DND-41 (cell line): ENCODE measurements around the gene BIRC5.
"Not testable (repeated sequence)": the region's sequence is repeated elsewhere in the genome, so short reads cannot be mapped to it uniquely, and the experiment has no call there.

Source experiments
- ATAC-seq: fragments of 200-7000 bp; cut with Tn5 transposase; 3 replicates; pipeline ENCODE4 v1.9.1; 2021; ENCODE audit warnings: low read depth; ENCODE audit not compliant: insufficient read depth
- DNase-seq: peaks from one replicate; pipeline ENCODE4 v3.0.0-alpha.2; 2020
- H2AFZ ChIP-seq: 2 replicates; pipeline ENCODE4 v1.6.0; 2012; ENCODE audit warnings: low read depth, low read length
- H3K27ac ChIP-seq: 2 replicates; pipeline ENCODE4 v1.5.1; 2012; ENCODE audit warnings: low read length, inconsistent platforms
- H3K27me3 ChIP-seq: fragments of 200-600 bp; sonication (generic); 2 replicates; pipeline ENCODE4 v1.6.0; 2012; ENCODE audit warnings: low read length, mild to moderate bottlenecking, inconsistent platforms; ENCODE audit not compliant: insufficient read depth, poor library complexity
- H3K36me3 ChIP-seq: 2 replicates; pipeline ENCODE4 v1.5.1; 2012; ENCODE audit warnings: low read length, inconsistent platforms; ENCODE audit not compliant: insufficient read depth
- H3K4me1 ChIP-seq: 2 replicates; pipeline ENCODE4 v1.5.1; 2012; ENCODE audit warnings: mild to moderate bottlenecking, low read length; ENCODE audit not compliant: insufficient read depth
- H3K4me2 ChIP-seq: 2 replicates; pipeline ENCODE4 v1.6.0; 2012; ENCODE audit warnings: mild to moderate bottlenecking, moderate library complexity, low read length, inconsistent platforms; ENCODE audit not compliant: insufficient read depth
- H3K4me3 ChIP-seq, 2 experiments: fragments of 200-600 bp in 1 of 2; shearing (Covaris generic) in 1 of 2; 2 replicates each; pipeline ENCODE4 v1.5.1; 2012 to 2016; ENCODE audit warnings: inconsistent platforms in 2 of 2, low read length in 2 of 2, mild to moderate bottlenecking in 2 of 2, low read depth in 1 of 2, moderate library complexity in 1 of 2
- H3K79me2 ChIP-seq: 2 replicates; pipeline ENCODE4 v1.6.0; 2012; ENCODE audit warnings: low read length, inconsistent platforms; ENCODE audit not compliant: insufficient read depth
- H3K9ac ChIP-seq: 2 replicates; pipeline ENCODE4 v1.6.0; 2012; ENCODE audit warnings: low read depth, mild to moderate bottlenecking, inconsistent platforms, low read length, moderate library complexity
- H3K9me3 ChIP-seq: 2 replicates; pipeline ENCODE4 v1.5.1; 2012; ENCODE audit warnings: low read length, moderate library complexity, mild to moderate bottlenecking, inconsistent platforms; ENCODE audit not compliant: insufficient read depth, severe bottlenecking
- H4K20me1 ChIP-seq: 2 replicates; pipeline ENCODE4 v1.6.0; 2012; ENCODE audit warnings: low read length; ENCODE audit not compliant: insufficient read depth
- EZH2 ChIP-seq: IDR thresholded peaks from 3 replicates; pipeline ENCODE4 v1.6.1; 2012; ENCODE audit warnings: borderline replicate concordance, low read depth, mild to moderate bottlenecking, moderate library complexity, low read length, inconsistent platforms; ENCODE audit not compliant: severe bottlenecking
- TF ChIP-seq, protein P1 (sequence below): IDR thresholded peaks from 2 replicates; pipeline ENCODE4 v1.5.1; 2012; ENCODE audit warnings: borderline replicate concordance, low read length, moderate library complexity, mild to moderate bottlenecking; ENCODE audit not compliant: poor library complexity, severe bottlenecking; ENCODE audit errors: extremely low read depth

The BIRC5 gene

DNA sequence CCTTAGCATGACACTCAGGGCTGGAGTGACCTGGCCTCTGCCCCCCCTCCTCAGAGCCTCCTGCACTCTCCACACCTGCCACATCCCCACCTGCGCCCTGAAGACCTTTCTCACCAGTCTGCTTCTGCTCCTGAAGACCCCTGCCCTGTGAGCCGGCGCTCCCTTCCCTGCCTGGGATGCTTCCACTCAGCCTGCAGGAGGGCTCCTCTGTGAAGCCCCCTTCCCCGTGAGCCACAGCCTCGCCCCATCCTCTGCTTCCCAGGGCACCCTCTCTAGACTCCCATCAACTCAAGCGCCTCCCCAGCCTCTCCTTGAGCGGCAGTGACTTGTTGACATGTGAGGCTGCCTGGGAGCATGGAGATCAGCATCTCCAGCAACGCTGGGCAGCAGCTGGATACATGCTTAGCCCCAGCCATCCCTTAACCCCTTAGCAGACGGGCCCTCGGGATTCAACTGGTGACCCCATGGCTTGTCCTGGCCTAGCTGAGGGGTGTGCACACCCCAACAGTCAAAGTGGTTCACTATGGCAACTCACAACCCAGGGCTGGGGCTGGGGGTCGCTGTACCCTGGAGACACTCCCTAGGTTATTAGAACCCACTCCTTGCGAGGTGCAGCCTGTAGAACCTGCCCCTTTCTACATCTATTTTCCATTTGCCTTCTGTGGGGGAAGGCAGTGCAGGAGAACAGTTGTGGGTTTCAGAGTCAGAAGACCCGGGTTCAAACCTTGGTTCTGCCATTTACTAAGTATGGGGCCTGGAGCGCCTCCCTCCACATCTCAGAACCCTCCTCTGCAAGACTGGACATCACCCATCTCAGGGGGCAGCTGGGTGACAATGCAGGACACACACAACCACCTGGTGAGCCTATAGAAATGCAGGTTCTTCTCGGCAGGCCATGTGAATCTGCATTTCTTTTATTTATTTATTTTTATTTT is 38.9 kb downstream of the BIRC5 start:
- ATAC-seq = peak; percentile 5; the same call in 1 of the 3 replicates
- Histone ChIP-seq H3K27ac (peak overlapping the region; percentile 74), H3K4me1 (peaks cover 55% of the 10 kb centered on the region), H4K20me1 (no peaks in the 10 kb centered on the region), H3K9me3 (no peaks in the 10 kb centered on the region), H3K79me2 (peaks cover 4% of the 10 kb centered on the region), H3K9ac (peak overlapping the region; percentile 18), H2AFZ (no peak overlapping the region), H3K4me2 (peak overlapping the region; percentile 98), H3K27me3 (no peaks in the 10 kb centered on the region), H3K36me3 (no peaks in the 10 kb centered on the region; the same call in 1 of the 2 replicates), H3K4me3 (no peak overlapping the region; a peak in 1 of 4 replicates)
- DNase-seq = peak; percentile 39
- no peak for TF ChIP-seq EZH2

DNA sequence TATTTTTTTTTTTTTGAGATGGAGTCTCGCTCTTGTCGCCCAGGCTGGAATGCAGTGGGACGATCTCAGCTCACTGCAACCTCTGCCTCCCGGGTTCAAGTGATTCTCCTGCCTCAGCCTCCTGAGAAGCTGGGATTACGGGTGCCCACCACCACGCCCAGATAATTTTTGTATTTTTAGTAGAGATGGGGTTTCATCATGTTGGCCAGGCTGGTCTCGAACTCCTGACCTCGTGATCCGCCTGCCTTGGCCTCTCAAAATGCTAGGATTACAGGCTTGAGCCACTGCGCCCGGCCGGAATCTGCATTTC is 39.5 kb downstream of the BIRC5 start:
- H4K20me1 ChIP-seq, H3K36me3 ChIP-seq, H3K9me3 ChIP-seq, H3K27me3 ChIP-seq, H3K79me2 ChIP-seq, H2AFZ ChIP-seq, DNase-seq, ATAC-seq: not testable (repeated sequence)
- peak overlapping the region; percentile 71 for H3K27ac ChIP-seq
- peak overlapping the region; percentile 72; the same call in 1 of the 2 replicates for H3K9ac ChIP-seq
- peak overlapping the region in 1 of 2 experiments; percentile 84; a peak in 2 of 4 replicates for H3K4me3 ChIP-seq
- peak overlapping the region; percentile 98 for H3K4me2 ChIP-seq
- peaks cover 61% of the 10 kb centered on the region for H3K4me1 ChIP-seq

DNA sequence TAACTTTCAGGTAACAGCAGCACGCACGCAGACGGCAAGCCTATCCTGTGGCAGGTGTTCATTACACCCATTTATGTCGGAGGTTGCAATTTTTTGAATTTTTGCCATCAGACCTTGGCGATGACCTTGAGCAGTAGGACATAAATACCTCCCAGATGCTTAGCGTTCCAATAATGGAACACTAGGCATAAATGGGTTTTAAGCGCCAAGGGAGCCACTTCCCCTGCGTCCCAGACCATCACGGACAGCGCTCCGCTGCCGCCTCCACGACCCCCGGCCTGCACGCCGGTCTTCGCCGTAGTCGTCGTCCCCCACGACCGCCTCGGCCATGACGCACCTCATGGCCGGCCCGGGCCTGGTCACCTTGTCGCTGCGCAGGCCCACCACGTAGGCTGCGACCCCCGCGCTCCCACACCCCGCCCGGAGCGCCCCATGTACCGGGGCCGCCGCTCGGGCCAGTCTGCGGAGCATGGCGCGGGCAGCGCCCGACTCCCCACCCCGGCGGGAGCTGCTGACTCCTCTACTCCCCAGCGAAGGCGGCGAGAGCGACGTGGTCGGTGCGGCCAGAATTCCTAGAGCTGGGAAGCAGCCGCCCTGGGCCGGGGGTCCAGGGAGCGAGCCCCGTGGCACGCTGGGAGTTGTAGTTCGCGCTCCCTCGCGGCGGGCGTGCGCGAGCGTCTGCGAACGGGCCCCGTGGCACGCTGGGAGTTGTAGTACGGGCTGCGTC is 40.1 kb downstream of the BIRC5 start:
- no peaks in the 10 kb centered on the region for H3K27me3 ChIP-seq
- H3K4me3 ChIP-seq = peak overlapping the region; percentile 38 to 84
- H3K79me2 ChIP-seq = peaks cover 4% of the 10 kb centered on the region
- no peaks in the 10 kb centered on the region; the same call in 1 of the 2 replicates for H4K20me1 ChIP-seq
- H3K4me2 ChIP-seq = peak overlapping the region; percentile 98
- peak; percentile 84 for DNase-seq
- peak overlapping the region; percentile 72 for H3K9ac ChIP-seq
- peak overlapping the region; percentile 82 for H2AFZ ChIP-seq
- H3K9me3 ChIP-seq = no peaks in the 10 kb centered on the region
- TF ChIP-seq, protein P1, sequence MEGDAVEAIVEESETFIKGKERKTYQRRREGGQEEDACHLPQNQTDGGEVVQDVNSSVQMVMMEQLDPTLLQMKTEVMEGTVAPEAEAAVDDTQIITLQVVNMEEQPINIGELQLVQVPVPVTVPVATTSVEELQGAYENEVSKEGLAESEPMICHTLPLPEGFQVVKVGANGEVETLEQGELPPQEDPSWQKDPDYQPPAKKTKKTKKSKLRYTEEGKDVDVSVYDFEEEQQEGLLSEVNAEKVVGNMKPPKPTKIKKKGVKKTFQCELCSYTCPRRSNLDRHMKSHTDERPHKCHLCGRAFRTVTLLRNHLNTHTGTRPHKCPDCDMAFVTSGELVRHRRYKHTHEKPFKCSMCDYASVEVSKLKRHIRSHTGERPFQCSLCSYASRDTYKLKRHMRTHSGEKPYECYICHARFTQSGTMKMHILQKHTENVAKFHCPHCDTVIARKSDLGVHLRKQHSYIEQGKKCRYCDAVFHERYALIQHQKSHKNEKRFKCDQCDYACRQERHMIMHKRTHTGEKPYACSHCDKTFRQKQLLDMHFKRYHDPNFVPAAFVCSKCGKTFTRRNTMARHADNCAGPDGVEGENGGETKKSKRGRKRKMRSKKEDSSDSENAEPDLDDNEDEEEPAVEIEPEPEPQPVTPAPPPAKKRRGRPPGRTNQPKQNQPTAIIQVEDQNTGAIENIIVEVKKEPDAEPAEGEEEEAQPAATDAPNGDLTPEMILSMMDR = no peak
- TF ChIP-seq EZH2 = no peak
- peaks cover 66% of the 10 kb centered on the region for H3K4me1 ChIP-seq
- ATAC-seq = peak; percentile 60
- no peaks in the 10 kb centered on the region; the same call in 1 of the 2 replicates for H3K36me3 ChIP-seq
- peak overlapping the region; percentile 71 for H3K27ac ChIP-seq

DNA sequence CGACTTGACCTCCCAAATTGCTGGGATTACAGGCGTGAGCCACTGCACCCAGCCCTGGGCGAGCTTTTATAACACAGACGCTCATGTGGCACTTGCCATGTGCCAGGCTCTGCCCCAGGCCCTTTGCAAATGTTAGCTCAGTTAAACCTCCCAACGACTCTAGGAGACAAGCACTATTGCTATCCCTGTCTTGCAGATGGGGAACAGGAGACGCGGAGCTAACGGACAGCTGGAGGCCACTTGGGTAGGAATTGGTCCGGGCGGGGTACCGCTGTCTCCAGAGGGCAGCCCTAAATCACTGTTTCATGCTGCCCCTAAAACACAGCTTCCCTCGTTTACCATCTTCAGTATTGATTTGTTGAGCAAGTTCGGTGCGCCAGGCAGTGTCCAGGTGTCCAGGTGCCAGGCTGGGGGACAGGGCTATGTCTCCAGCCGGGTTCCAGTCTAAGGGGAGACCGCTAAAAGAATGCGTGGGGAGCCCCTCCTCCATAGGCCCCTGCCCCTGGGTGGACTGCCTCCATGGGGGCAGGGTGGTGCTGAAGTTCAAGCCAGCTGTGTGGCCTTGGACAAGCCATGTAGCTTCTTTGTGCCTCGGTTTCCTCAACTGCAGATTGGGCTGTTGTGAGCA is 41.1 kb downstream of the BIRC5 start:
- Histone ChIP-seq H3K27ac (no peak overlapping the region), H3K79me2 (peaks cover 4% of the 10 kb centered on the region), H3K9ac (no peak overlapping the region), H3K27me3 (no peaks in the 10 kb centered on the region), H3K9me3 (no peaks in the 10 kb centered on the region), H4K20me1 (no peaks in the 10 kb centered on the region; the same call in 1 of the 2 replicates), H3K4me2 (0 out of 2 replicates have a peak overlapping the region, but pooled peaks have one; percentile 98), H2AFZ (no peak overlapping the region), H3K4me3 (no peak overlapping the region), H3K4me1 (peaks cover 75% of the 10 kb centered on the region), H3K36me3 (no peaks in the 10 kb centered on the region; the same call in 1 of the 2 replicates)
- DNase-seq = no peak
- ATAC-seq = no peak
- no peak for TF ChIP-seq EZH2
- TF ChIP-seq, protein P1 = no peak
